A549 (cell line): Measurements from ENCODE around the gene ANAPC13. TPM values are rescaled to one million over a fixed set of nuclear protein-coding genes. Genes with fewer than 3 reads are reported as not detected.

Experiments
- ATAC-seq, 2 experiments: fragments of 200-7000 bp in 1 of 2; fragments of >200 bp in 1 of 2; cut with Nextera tagmentation in 1 of 2; cut with Tn5 transposase in 1 of 2; 3 replicates each; pipeline versions ENCODE4 v1.8.0 to v1.9.1; 2018 to 2020; ENCODE audit warnings: mild to moderate bottlenecking in 1 of 2, moderate library complexity in 1 of 2
- CTCF ChIA-PET: fragments of 300-600 bp; sonication (Branson Sonifier 250); formaldehyde crosslinking; extraction: SDS; loops from one replicate; lab custom pipeline; 2021; ENCODE audit warnings: antibody characterized with exemption, inconsistent platforms; lab: Yijun Ruan, JAX
- POLR2A ChIA-PET: fragments of 350-600 bp; formaldehyde crosslinking; extraction: SDS; loops from one replicate; lab custom pipeline; 2021; ENCODE audit warnings: antibody characterized with exemption, inconsistent platforms; lab: Yijun Ruan, JAX
- DNase-seq, 2 experiments: peaks; one replicate each; pipeline versions ENCODE4 v3.0.0 to v3.0.0-alpha.2; 2011 to 2016; ENCODE audit warnings: low read depth in 1 of 2, low spot score in 1 of 2
- FAIRE-seq: peaks from 2 replicates; lab custom pipeline; 2011; peaks lifted over from hg19 to GRCh38; lab: Jason Lieb, UNC
- H3K27ac ChIP-seq, 2 experiments: fragments of >200 bp; sonication (Bioruptor Twin); formaldehyde crosslinking; 3 replicates each; pipeline ENCODE4 v1.5.1; 2016 to 2017
- H3K4me1 ChIP-seq: fragments of >200 bp; sonication (Bioruptor Twin); formaldehyde crosslinking; 3 replicates; pipeline ENCODE4 v1.6.1; 2016
- H3K4me2 ChIP-seq: fragments of >200 bp; sonication (Bioruptor Twin); formaldehyde crosslinking; 3 replicates; pipeline ENCODE4 v1.6.1; 2016
- H3K4me3 ChIP-seq: fragments of >200 bp; sonication (Bioruptor Twin); formaldehyde crosslinking; 3 replicates; pipeline ENCODE4 v1.5.1; 2016
- H3K9me3 ChIP-seq: fragments of >200 bp; sonication (Bioruptor Twin); formaldehyde crosslinking; 3 replicates; pipeline ENCODE4 v1.6.1; 2016
- CBX2 ChIP-seq: fragments of 200-600 bp; sonication (generic); IDR thresholded peaks from 2 replicates; pipeline ENCODE4 v1.6.1; 2016; ENCODE audit warnings: low read depth, mild to moderate bottlenecking, borderline replicate concordance
- CEBPB ChIP-seq, 2 experiments: fragments of >200 bp in 1 of 2; sonication (Bioruptor Twin) in 1 of 2; formaldehyde crosslinking in 1 of 2; IDR thresholded peaks; 2 replicates each; pipeline ENCODE4 v1.6.1; 2012 to 2016
- CHD2 ChIP-seq: fragments of 150-350 bp; IDR thresholded peaks from 2 replicates; pipeline ENCODE4 v1.6.1; 2014; ENCODE audit warnings: low read length; ENCODE audit not compliant: partially characterized antibody
- EHF ChIP-seq: fragments of 250-450 bp; sonication (Bioruptor Pico); IDR thresholded peaks from 2 replicates; pipeline ENCODE4 v1.5.0; 2020; ENCODE audit warnings: mild to moderate bottlenecking
- EHMT2 ChIP-seq: fragments of 200-600 bp; sonication (generic); IDR thresholded peaks from 2 replicates; pipeline ENCODE4 v1.6.1; 2016; ENCODE audit warnings: antibody characterized with exemption, low read depth, mild to moderate bottlenecking, moderate library complexity
- ELK1 ChIP-seq: fragments of 150-350 bp; IDR thresholded peaks from 2 replicates; pipeline ENCODE4 v1.6.1; 2014; ENCODE audit warnings: low read depth, mild to moderate bottlenecking, low read length
- EP300 ChIP-seq, 2 experiments: fragments of >200 bp; sonication (Bioruptor Twin); formaldehyde crosslinking; IDR thresholded peaks; 2 replicates in 1 of 2; 3 replicates in 1 of 2; pipeline ENCODE4 v1.6.1; 2016 to 2017
- ESRRA ChIP-seq: fragments of 150-350 bp; IDR thresholded peaks from 2 replicates; pipeline ENCODE4 v1.6.1; 2014; ENCODE audit warnings: mild to moderate bottlenecking, low read length, borderline replicate concordance
- HEYL ChIP-seq: fragments of 250-450 bp; sonication (Bioruptor Pico); IDR thresholded peaks from 2 replicates; pipeline ENCODE4 v1.8.0; 2021; ENCODE audit warnings: mild to moderate bottlenecking, moderate library complexity
- HMGXB4 ChIP-seq: fragments of 250-450 bp; sonication (Bioruptor Pico); IDR thresholded peaks from 2 replicates; pipeline ENCODE4 v1.5.0; 2021; ENCODE audit warnings: mild to moderate bottlenecking, moderate library complexity, borderline replicate concordance
- HOXB5 ChIP-seq: fragments of 250-450 bp; sonication (Bioruptor Pico); IDR thresholded peaks from 2 replicates; pipeline ENCODE4 v1.5.0; 2020; ENCODE audit warnings: mild to moderate bottlenecking, moderate library complexity
- JUNB ChIP-seq: fragments of >200 bp; sonication (Bioruptor Twin); formaldehyde crosslinking; IDR thresholded peaks from 2 replicates; pipeline ENCODE4 v1.6.1; 2016
- KDM1A ChIP-seq: fragments of 200-600 bp; sonication (generic); IDR thresholded peaks from 2 replicates; pipeline ENCODE4 v1.6.1; 2016; ENCODE audit warnings: low read depth, mild to moderate bottlenecking
- MAX ChIP-seq: IDR thresholded peaks from 2 replicates; pipeline ENCODE4 v1.6.1; 2012
- MAZ ChIP-seq: fragments of 150-350 bp; IDR thresholded peaks from 2 replicates; pipeline ENCODE4 v1.6.1; 2014; ENCODE audit warnings: antibody characterized with exemption, low read depth, low read length, borderline replicate concordance
- MYC ChIP-seq: IDR thresholded peaks from 2 replicates; pipeline ENCODE4 v1.6.1; 2012; ENCODE audit warnings: mild to moderate bottlenecking, inconsistent platforms, low read length, improper control_type of control experiment, borderline replicate concordance
- NFE2L2 ChIP-seq: fragments of 150-350 bp; conservative IDR thresholded peaks from 2 replicates; pipeline ENCODE4 v1.6.1; 2014; ENCODE audit warnings: low read length
- NPAS2 ChIP-seq: fragments of 250-450 bp; sonication (Bioruptor Pico); IDR thresholded peaks from 2 replicates; pipeline ENCODE4 v1.8.0; 2022; ENCODE audit warnings: mild to moderate bottlenecking, moderate library complexity, borderline replicate concordance
- POLR2A ChIP-seq: IDR thresholded peaks from 2 replicates; pipeline ENCODE4 v1.6.1; 2012; ENCODE audit warnings: mild to moderate bottlenecking, low read length
- RCOR1 ChIP-seq: fragments of 150-350 bp; IDR thresholded peaks from 2 replicates; pipeline ENCODE4 v1.6.1; 2014; ENCODE audit warnings: antibody characterized with exemption, low read length, low read depth
- SREBF2 ChIP-seq: fragments of 450-650 bp; IDR thresholded peaks from 2 replicates; pipeline ENCODE4 v1.6.1; 2014; ENCODE audit warnings: mild to moderate bottlenecking, moderate library complexity
- TP53 ChIP-seq: fragments of 250-450 bp; sonication (Bioruptor Pico); IDR thresholded peaks from 2 replicates; pipeline ENCODE4 v1.5.0; 2021; ENCODE audit warnings: mild to moderate bottlenecking, moderate library complexity
- USF2 ChIP-seq: fragments of 450-650 bp; IDR thresholded peaks from 2 replicates; pipeline ENCODE4 v1.6.1; 2014; ENCODE audit warnings: antibody characterized with exemption
- ZFP36 ChIP-seq: fragments of 450-650 bp; IDR thresholded peaks from 2 replicates; pipeline ENCODE4 v1.6.1; 2014; ENCODE audit warnings: borderline replicate concordance; ENCODE audit not compliant: partially characterized antibody
- WGBS: methylation state at CpG from one replicate; pipeline ENCODE4 v1.1.6; 2017; ENCODE audit errors: missing lambda C conversion rate; 5-methylcytosine and 5-hydroxymethylcytosine counted together
- polyA plus RNA-seq, 4 experiments: library from polyadenylated mRNA; depleted of rRNA in 3 of 4; stranded (reverse); fragments of >200 nt; fragmentation: RNase III in 1 of 4; extraction: RNeasy Plus Mini Kit Qiagen cat#74134 plus additional on column Dnase treatment in 1 of 4; gene quantifications; 2 replicates in 3 of 4; 3 replicates in 1 of 4; pipeline ENCODE4 v1.2.3, GENCODE V29; 2011 to 2017
- TF ChIP-seq, protein P1 (sequence below): fragments of >200 bp; sonication (Bioruptor Twin); formaldehyde crosslinking; IDR thresholded peaks from 3 replicates; pipeline ENCODE4 v1.5.1; 2016
- TF ChIP-seq, protein P2 (sequence below): IDR thresholded peaks from 2 replicates; pipeline ENCODE4 v1.6.1; 2012

The ANAPC13 gene
- polyA plus RNA-seq, 2 of the 4 experiments (the other 2 are of a cell fraction), result 51.2 to 109 TPM

GRCh38 chr3:134522541-134522940 is 36.8 kb upstream of the ANAPC13 start:
- ChIA-PET CTCF (no interaction called here), POLR2A (no interaction called here)
- ATAC-seq (no peak), FAIRE-seq (no peak), DNase-seq (no peak)
- H3K27ac ChIP-seq, result no peak overlapping the region
- peaks cover 4% of the 10 kb centered on the region; the same call in 1 of the 3 replicates for H3K4me1 ChIP-seq
- peaks cover 19% of the 10 kb centered on the region; the same call in 2 of the 3 replicates for H3K9me3 ChIP-seq
- TF ChIP-seq, protein P1, sequence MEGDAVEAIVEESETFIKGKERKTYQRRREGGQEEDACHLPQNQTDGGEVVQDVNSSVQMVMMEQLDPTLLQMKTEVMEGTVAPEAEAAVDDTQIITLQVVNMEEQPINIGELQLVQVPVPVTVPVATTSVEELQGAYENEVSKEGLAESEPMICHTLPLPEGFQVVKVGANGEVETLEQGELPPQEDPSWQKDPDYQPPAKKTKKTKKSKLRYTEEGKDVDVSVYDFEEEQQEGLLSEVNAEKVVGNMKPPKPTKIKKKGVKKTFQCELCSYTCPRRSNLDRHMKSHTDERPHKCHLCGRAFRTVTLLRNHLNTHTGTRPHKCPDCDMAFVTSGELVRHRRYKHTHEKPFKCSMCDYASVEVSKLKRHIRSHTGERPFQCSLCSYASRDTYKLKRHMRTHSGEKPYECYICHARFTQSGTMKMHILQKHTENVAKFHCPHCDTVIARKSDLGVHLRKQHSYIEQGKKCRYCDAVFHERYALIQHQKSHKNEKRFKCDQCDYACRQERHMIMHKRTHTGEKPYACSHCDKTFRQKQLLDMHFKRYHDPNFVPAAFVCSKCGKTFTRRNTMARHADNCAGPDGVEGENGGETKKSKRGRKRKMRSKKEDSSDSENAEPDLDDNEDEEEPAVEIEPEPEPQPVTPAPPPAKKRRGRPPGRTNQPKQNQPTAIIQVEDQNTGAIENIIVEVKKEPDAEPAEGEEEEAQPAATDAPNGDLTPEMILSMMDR, result no peak
- TF ChIP-seq CHD2, result no peak
- TF ChIP-seq MAZ, result no peak
- TF ChIP-seq HEYL, result no peak
- TF ChIP-seq EHF (CRISPR knock-in tag), result no peak
- TF ChIP-seq POLR2A, result no peak
- no peak for TF ChIP-seq EHMT2
- TF ChIP-seq TP53, result no peak
- TF ChIP-seq RCOR1, result no peak
- no peak for TF ChIP-seq MYC
- no peak for TF ChIP-seq EP300 (IDR thresholded peaks at IDR 0.05)
- TF ChIP-seq HMGXB4 (CRISPR knock-in tag), result no peak
- TF ChIP-seq NPAS2, result no peak
- TF ChIP-seq CEBPB (IDR thresholded peaks at IDR 0.05), result no peak
- TF ChIP-seq HOXB5, result no peak
- no peak for TF ChIP-seq KDM1A
- TF ChIP-seq, all 56 proteins: peak for 0
- no peak overlapping the region for H3K4me3 ChIP-seq
- 91% methylated on average over 6 of the region's 6 CpGs for WGBS
- no peak overlapping the region for H3K4me2 ChIP-seq

- DNase-seq (no peak), ATAC-seq (no peak), FAIRE-seq (no peak)
- ChIA-PET CTCF (no interaction called here), POLR2A (no interaction called here)
- peaks cover 6% of the 10 kb centered on the region; the same call in 1 of the 3 replicates for H3K4me1 ChIP-seq
- no peak for TF ChIP-seq SREBF2
- no peak for TF ChIP-seq ESRRA
- TF ChIP-seq JUNB, result no peak
- TF ChIP-seq NFE2L2, result no peak
- TF ChIP-seq RCOR1, result no peak
- no peak for TF ChIP-seq HOXB5
- no peak for TF ChIP-seq EP300 (IDR thresholded peaks at IDR 0.05)
- no peak for TF ChIP-seq CBX2
- TF ChIP-seq EHF (CRISPR knock-in tag), result no peak
- TF ChIP-seq USF2, result no peak
- TF ChIP-seq MAX, result no peak
- TF ChIP-seq TP53, result no peak
- no peak for TF ChIP-seq ZFP36
- TF ChIP-seq ELK1, result no peak
- TF ChIP-seq, protein P2, sequence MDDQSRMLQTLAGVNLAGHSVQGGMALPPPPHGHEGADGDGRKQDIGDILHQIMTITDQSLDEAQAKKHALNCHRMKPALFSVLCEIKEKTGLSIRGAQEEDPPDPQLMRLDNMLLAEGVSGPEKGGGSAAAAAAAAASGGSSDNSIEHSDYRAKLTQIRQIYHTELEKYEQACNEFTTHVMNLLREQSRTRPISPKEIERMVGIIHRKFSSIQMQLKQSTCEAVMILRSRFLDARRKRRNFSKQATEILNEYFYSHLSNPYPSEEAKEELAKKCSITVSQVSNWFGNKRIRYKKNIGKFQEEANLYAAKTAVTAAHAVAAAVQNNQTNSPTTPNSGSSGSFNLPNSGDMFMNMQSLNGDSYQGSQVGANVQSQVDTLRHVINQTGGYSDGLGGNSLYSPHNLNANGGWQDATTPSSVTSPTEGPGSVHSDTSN, result no peak
- no peak overlapping the region for H3K4me3 ChIP-seq
- no peak overlapping the region for H3K27ac ChIP-seq
- peaks cover 8% of the 10 kb centered on the region; the same call in 2 of the 3 replicates for H3K9me3 ChIP-seq
- H3K4me2 ChIP-seq, result peak overlapping the region; percentile 55
Observed at GRCh38 chr3:134517791-134518190, 32.0 kb upstream of the ANAPC13 start.
